HepG2 (cell line): ENCODE measurements around the gene C10orf67. TPM values are rescaled to one million over a fixed set of nuclear protein-coding genes. Genes with fewer than 3 reads are reported as not detected.
A peak's percentile ranks its signal among the peaks of the same experiment; 100 is the strongest.

Experiments used
- AHR ChIP-seq: IDR thresholded peaks from 2 replicates; pipeline ENCODE4 v1.6.1; 2018; ENCODE audit warnings: missing genetic modification reagents, missing compliant biosample characterization
- KDM6A ChIP-seq: IDR thresholded peaks from 2 replicates; pipeline ENCODE4 v1.6.1; 2016; ENCODE audit warnings: low read depth
- KLF12 ChIP-seq: sonication (generic); formaldehyde crosslinking; IDR thresholded peaks from 2 replicates; pipeline ENCODE4 v1.4.0; 2020; ENCODE audit warnings: missing genetic modification reagents, borderline replicate concordance
- MATR3 ChIP-seq: sonication (generic); formaldehyde crosslinking; IDR thresholded peaks from 2 replicates; pipeline ENCODE4 v1.4.0; 2020; ENCODE audit warnings: missing genetic modification reagents
- MED13 ChIP-seq: sonication (generic); formaldehyde crosslinking; IDR thresholded peaks from 2 replicates; pipeline ENCODE4 v1.5.0; 2020; ENCODE audit warnings: missing genetic modification reagents
- MEF2D ChIP-seq: sonication (generic); formaldehyde crosslinking; IDR thresholded peaks from 2 replicates; pipeline ENCODE4 v1.5.1; 2020; ENCODE audit warnings: mild to moderate bottlenecking, missing genetic modification reagents
- PITX1 ChIP-seq: sonication (generic); formaldehyde crosslinking; IDR thresholded peaks from 2 replicates; pipeline ENCODE4 v1.5.1; 2020; ENCODE audit warnings: mild to moderate bottlenecking, missing genetic modification reagents
- PRPF4 ChIP-seq: fragments of 200-400 bp; formaldehyde crosslinking; IDR thresholded peaks from 2 replicates; pipeline ENCODE4 v1.6.1; 2016; ENCODE audit warnings: low read length, low read depth; ENCODE audit not compliant: poor library complexity, severe bottlenecking
- RAD21 ChIP-seq: fragments of 450-650 bp; formaldehyde crosslinking; IDR thresholded peaks from 2 replicates; pipeline ENCODE4 v1.5.0; 2020; ENCODE audit warnings: mild to moderate bottlenecking
- SALL1 ChIP-seq: sonication (generic); formaldehyde crosslinking; IDR thresholded peaks from 2 replicates; pipeline ENCODE4 v1.8.0; 2022; ENCODE audit warnings: mild to moderate bottlenecking, missing genetic modification reagents
- SRY ChIP-seq: sonication (generic); formaldehyde crosslinking; IDR thresholded peaks from 2 replicates; pipeline ENCODE4 v1.8.0; 2022; ENCODE audit warnings: mild to moderate bottlenecking, missing genetic modification reagents
- ZFP36L1 ChIP-seq: sonication (generic); formaldehyde crosslinking; IDR thresholded peaks from 2 replicates; pipeline ENCODE4 v1.8.0; 2022; ENCODE audit warnings: mild to moderate bottlenecking, missing genetic modification reagents, moderate library complexity
- ZFP62 ChIP-seq: sonication (generic); formaldehyde crosslinking; IDR thresholded peaks from 2 replicates; pipeline ENCODE4 v1.4.0; 2020; ENCODE audit warnings: missing genetic modification reagents
- ZIK1 ChIP-seq: sonication (generic); formaldehyde crosslinking; IDR thresholded peaks from 2 replicates; pipeline ENCODE4 v1.5.0; 2020; ENCODE audit warnings: mild to moderate bottlenecking, low read depth, missing genetic modification reagents, borderline replicate concordance
- ZNF235 ChIP-seq: sonication (generic); formaldehyde crosslinking; IDR thresholded peaks from 2 replicates; pipeline ENCODE4 v1.8.1; 2023; ENCODE audit warnings: mild to moderate bottlenecking, missing genetic modification reagents, borderline replicate concordance
- ZNF30 ChIP-seq: sonication (generic); formaldehyde crosslinking; IDR thresholded peaks from 2 replicates; pipeline ENCODE4 v1.5.0; 2020; ENCODE audit warnings: mild to moderate bottlenecking, missing genetic modification reagents
- ZNF329 ChIP-seq: sonication (generic); formaldehyde crosslinking; IDR thresholded peaks from 2 replicates; pipeline ENCODE4 v1.9.0; 2021; ENCODE audit warnings: low read depth, mild to moderate bottlenecking, missing genetic modification reagents
- ZNF569 ChIP-seq: sonication (generic); formaldehyde crosslinking; IDR thresholded peaks from 2 replicates; pipeline ENCODE4 v1.5.0; 2020; ENCODE audit warnings: mild to moderate bottlenecking, missing genetic modification reagents, moderate library complexity, borderline replicate concordance
- ZNF589 ChIP-seq: sonication (generic); formaldehyde crosslinking; conservative IDR thresholded peaks from 2 replicates; pipeline ENCODE4 v1.8.0; 2022; ENCODE audit warnings: mild to moderate bottlenecking, moderate library complexity, missing genetic modification reagents
- ZNF605 ChIP-seq: sonication (generic); formaldehyde crosslinking; IDR thresholded peaks from 2 replicates; pipeline ENCODE4 v1.8.0; 2022; ENCODE audit warnings: mild to moderate bottlenecking, missing genetic modification reagents
- ZSCAN31 ChIP-seq: sonication (generic); formaldehyde crosslinking; IDR thresholded peaks from 2 replicates; pipeline ENCODE4 v1.5.0; 2020; ENCODE audit warnings: low read depth, mild to moderate bottlenecking, missing genetic modification reagents
- polyA plus RNA-seq, 8 experiments: library from polyadenylated mRNA; depleted of rRNA in 3 of 8; stranded (reverse) in 7 of 8; unstranded in 1 of 8; fragments of >200 nt; fragmentation: Illumina TruSeq in 4 of 8; extraction: Trizol in 4 of 8; gene quantifications; 2 replicates each; pipeline versions ENCODE4 v1.2.1 to v1.2.3, GENCODE V29; 2011 to 2016; ENCODE audit warnings: low read depth in 4 of 8, missing spikeins in 1 of 8, mixed read lengths in 1 of 8; ENCODE audit not compliant: insufficient read depth in 1 of 8
- total RNA-seq, 5 experiments: library from RNA; depleted of rRNA; stranded (reverse); fragments of >200 nt; fragmentation: Illumina TruSeq; extraction: Trizol; gene quantifications; 2 replicates each; pipeline ENCODE4 v1.2.3, GENCODE V29; 2016; ENCODE audit warnings: low read depth in 1 of 5
- TF ChIP-seq, protein P1 (sequence below): sonication (generic); formaldehyde crosslinking; IDR thresholded peaks from 2 replicates; pipeline ENCODE4 v1.4.0; 2020; ENCODE audit warnings: missing genetic modification reagents, borderline replicate concordance
- TF ChIP-seq, protein P2 (sequence below): sonication (generic); formaldehyde crosslinking; IDR thresholded peaks from 2 replicates; pipeline ENCODE4 v1.9.0; 2021; ENCODE audit warnings: missing genetic modification reagents, borderline replicate concordance
- TF ChIP-seq, protein P3 (sequence below): sonication (generic); formaldehyde crosslinking; IDR thresholded peaks from 2 replicates; pipeline ENCODE4 v1.9.0; 2022; ENCODE audit warnings: missing genetic modification reagents, mild to moderate bottlenecking, borderline replicate concordance
- TF ChIP-seq, protein P4 (sequence below): sonication (generic); formaldehyde crosslinking; IDR thresholded peaks from 2 replicates; pipeline ENCODE4 v1.4.0; 2020; ENCODE audit warnings: mild to moderate bottlenecking, missing genetic modification reagents
- TF ChIP-seq, protein P5 (sequence below): sonication (generic); formaldehyde crosslinking; IDR thresholded peaks from 2 replicates; pipeline ENCODE4 v1.4.0; 2020; ENCODE audit warnings: missing genetic modification reagents

C10orf67 gene
- total and polyA plus RNA-seq, 2 of the 13 experiments (the other 11 are each of a cell fraction or from before 2014, with no cell fraction given) = not detected

DNA sequence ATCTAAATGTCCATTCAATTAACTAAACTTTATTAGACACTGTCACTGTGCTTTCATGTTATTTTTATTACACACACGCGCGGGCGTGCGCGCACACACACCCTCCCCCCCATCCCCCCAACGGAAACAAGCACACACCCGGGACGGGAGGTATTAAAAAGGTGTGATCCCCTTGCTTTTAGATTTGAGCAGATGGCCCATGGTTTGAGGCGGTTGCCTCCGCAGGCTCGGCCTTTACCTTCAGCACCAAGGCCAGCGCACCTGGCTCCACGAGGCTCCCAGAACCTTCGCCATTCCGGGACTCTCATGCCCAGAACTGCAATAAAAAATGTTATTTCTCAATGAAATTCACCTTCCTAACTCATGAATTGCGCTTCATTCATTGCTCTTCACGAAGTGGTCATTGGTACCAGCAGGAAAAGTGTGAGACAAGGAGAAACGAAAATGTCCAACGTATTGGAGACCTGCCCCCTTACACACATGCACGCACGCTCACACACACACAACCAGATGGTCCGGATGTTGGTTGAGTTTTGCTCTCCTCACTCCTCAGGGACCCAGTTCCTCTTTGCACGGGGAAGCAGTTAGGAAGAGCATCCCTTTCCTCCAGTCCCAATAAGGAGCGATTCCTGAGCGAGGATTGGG lies 173.2 kb downstream of the C10orf67 start (continued):
- no peak for TF ChIP-seq ZFP36L1 (CRISPR knock-in tag)
- TF ChIP-seq RAD21 (CRISPR knock-in tag) = no peak
- TF ChIP-seq ZNF605 (CRISPR knock-in tag) = no peak
- peak; percentile 45; the same call in 1 of the 2 replicates for TF ChIP-seq ZNF30 (CRISPR knock-in tag)
- no peak for TF ChIP-seq ZNF569 (CRISPR knock-in tag)
- TF ChIP-seq, protein P1, sequence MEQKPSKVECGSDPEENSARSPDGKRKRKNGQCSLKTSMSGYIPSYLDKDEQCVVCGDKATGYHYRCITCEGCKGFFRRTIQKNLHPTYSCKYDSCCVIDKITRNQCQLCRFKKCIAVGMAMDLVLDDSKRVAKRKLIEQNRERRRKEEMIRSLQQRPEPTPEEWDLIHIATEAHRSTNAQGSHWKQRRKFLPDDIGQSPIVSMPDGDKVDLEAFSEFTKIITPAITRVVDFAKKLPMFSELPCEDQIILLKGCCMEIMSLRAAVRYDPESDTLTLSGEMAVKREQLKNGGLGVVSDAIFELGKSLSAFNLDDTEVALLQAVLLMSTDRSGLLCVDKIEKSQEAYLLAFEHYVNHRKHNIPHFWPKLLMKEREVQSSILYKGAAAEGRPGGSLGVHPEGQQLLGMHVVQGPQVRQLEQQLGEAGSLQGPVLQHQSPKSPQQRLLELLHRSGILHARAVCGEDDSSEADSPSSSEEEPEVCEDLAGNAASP (CRISPR knock-in tag) = no peak; the same call in 1 of the 2 replicates
- TF ChIP-seq, protein P2, sequence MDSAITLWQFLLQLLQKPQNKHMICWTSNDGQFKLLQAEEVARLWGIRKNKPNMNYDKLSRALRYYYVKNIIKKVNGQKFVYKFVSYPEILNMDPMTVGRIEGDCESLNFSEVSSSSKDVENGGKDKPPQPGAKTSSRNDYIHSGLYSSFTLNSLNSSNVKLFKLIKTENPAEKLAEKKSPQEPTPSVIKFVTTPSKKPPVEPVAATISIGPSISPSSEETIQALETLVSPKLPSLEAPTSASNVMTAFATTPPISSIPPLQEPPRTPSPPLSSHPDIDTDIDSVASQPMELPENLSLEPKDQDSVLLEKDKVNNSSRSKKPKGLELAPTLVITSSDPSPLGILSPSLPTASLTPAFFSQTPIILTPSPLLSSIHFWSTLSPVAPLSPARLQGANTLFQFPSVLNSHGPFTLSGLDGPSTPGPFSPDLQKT = no peak
- TF ChIP-seq, protein P3, sequence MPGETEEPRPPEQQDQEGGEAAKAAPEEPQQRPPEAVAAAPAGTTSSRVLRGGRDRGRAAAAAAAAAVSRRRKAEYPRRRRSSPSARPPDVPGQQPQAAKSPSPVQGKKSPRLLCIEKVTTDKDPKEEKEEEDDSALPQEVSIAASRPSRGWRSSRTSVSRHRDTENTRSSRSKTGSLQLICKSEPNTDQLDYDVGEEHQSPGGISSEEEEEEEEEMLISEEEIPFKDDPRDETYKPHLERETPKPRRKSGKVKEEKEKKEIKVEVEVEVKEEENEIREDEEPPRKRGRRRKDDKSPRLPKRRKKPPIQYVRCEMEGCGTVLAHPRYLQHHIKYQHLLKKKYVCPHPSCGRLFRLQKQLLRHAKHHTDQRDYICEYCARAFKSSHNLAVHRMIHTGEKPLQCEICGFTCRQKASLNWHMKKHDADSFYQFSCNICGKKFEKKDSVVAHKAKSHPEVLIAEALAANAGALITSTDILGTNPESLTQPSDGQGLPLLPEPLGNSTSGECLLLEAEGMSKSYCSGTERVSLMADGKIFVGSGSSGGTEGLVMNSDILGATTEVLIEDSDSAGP (CRISPR knock-in tag) = no peak
- no peak for TF ChIP-seq MATR3 (CRISPR knock-in tag)
- TF ChIP-seq AHR (CRISPR knock-in tag) = peak; percentile 70; the same call in 1 of the 2 replicates
- TF ChIP-seq ZNF589 = no peak
- no peak for TF ChIP-seq PITX1
- no peak for TF ChIP-seq SRY (CRISPR knock-in tag)
- no peak for TF ChIP-seq MEF2D
- TF ChIP-seq KLF12 (CRISPR knock-in tag) = no peak
- no peak for TF ChIP-seq ZNF235
- no peak for TF ChIP-seq ZNF329 (CRISPR knock-in tag)
- TF ChIP-seq ZFP62 = no peak
- TF ChIP-seq MED13 (CRISPR knock-in tag) = no peak
- TF ChIP-seq ZIK1 (CRISPR knock-in tag) = no peak
- TF ChIP-seq, protein P4, sequence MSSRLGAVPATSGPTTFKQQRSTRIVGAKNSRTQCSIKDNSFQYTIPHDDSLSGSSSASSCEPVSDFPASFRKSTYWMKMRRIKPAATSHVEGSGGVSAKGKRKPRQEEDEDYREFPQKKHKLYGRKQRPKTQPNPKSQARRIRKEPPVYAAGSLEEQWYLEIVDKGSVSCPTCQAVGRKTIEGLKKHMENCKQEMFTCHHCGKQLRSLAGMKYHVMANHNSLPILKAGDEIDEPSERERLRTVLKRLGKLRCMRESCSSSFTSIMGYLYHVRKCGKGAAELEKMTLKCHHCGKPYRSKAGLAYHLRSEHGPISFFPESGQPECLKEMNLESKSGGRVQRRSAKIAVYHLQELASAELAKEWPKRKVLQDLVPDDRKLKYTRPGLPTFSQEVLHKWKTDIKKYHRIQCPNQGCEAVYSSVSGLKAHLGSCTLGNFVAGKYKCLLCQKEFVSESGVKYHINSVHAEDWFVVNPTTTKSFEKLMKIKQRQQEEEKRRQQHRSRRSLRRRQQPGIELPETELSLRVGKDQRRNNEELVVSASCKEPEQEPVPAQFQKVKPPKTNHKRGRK (CRISPR knock-in tag) = no peak
- TF ChIP-seq KDM6A (CRISPR knock-in tag) = no peak
- TF ChIP-seq, protein P5, sequence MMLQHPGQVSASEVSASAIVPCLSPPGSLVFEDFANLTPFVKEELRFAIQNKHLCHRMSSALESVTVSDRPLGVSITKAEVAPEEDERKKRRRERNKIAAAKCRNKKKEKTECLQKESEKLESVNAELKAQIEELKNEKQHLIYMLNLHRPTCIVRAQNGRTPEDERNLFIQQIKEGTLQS (CRISPR knock-in tag) = no peak
- TF ChIP-seq SALL1 = peak; percentile 63
- TF ChIP-seq ZSCAN31 (CRISPR knock-in tag) = no peak
- TF ChIP-seq PRPF4 = no peak
